SK-N-SH (cell line): ENCODE results near the gene ST6GALNAC5. TPM values are rescaled to one million over a fixed set of nuclear protein-coding genes. Genes with fewer than 3 reads are reported as not detected.

Experiments
- CTCF ChIA-PET: fragments of 300-600, 350-600 bp; formaldehyde crosslinking; extraction: SDS; loops from one replicate; lab custom pipeline; 2021; lab: Yijun Ruan, JAX
- POLR2A ChIA-PET: fragments of 350-600 bp; sonication (Branson Sonifier 250); formaldehyde crosslinking; extraction: SDS; loops from one replicate; lab custom pipeline; 2020; ENCODE audit warnings: antibody characterized with exemption, inconsistent platforms; lab: Yijun Ruan, JAX
- DNase-seq: peaks from one replicate; pipeline ENCODE4 v3.0.0; 2012
- H2AFZ ChIP-seq: fragments of 200-600 bp; sonication (generic); 2 replicates; pipeline ENCODE4 v1.8.1; 2016; ENCODE audit warnings: antibody characterized with exemption, mild to moderate bottlenecking, low read depth
- H3F3A ChIP-seq: fragments of 200-600 bp; sonication (generic); replicated peaks from 2 replicates; pipeline ENCODE3; 2016; ENCODE audit warnings: antibody characterized with exemption, mild to moderate bottlenecking; ENCODE audit not compliant: insufficient read depth
- H3K27ac ChIP-seq, 2 experiments: fragments of 200-500 bp in 1 of 2; fragments of 200-600 bp in 1 of 2; sonication (Bioruptor generic) in 1 of 2; sonication (generic), shearing (Covaris generic) in 1 of 2; 2 replicates each; pipeline versions ENCODE4 v1.5.1 to v1.6.1; 2014 to 2016; ENCODE audit warnings: low read depth in 2 of 2, inconsistent platforms in 1 of 2, low read length in 1 of 2, mild to moderate bottlenecking in 1 of 2, mixed read lengths in 1 of 2
- H3K27me3 ChIP-seq: fragments of 200-600 bp; sonication (generic), shearing (Covaris generic); 2 replicates; pipeline ENCODE4 v1.6.1; 2016; ENCODE audit warnings: mixed run types; ENCODE audit not compliant: insufficient read depth
- H3K36me3 ChIP-seq, 2 experiments: fragments of 200-500 bp in 1 of 2; fragments of 200-600 bp in 1 of 2; sonication (Bioruptor generic) in 1 of 2; sonication (generic) in 1 of 2; replicated peaks in 1 of 2; 2 replicates each; pipeline versions ENCODE3 to v1.5.1; 2014 to 2016; ENCODE audit warnings: low read length in 1 of 2, mild to moderate bottlenecking in 1 of 2; ENCODE audit not compliant: insufficient read depth in 2 of 2, control insufficient read depth in 1 of 2
- H3K4me1 ChIP-seq, 2 experiments: fragments of 200-500 bp in 1 of 2; fragments of 200-600 bp in 1 of 2; sonication (Bioruptor generic) in 1 of 2; sonication (generic), shearing (Covaris generic) in 1 of 2; 2 replicates each; pipeline versions ENCODE4 v1.5.1 to v1.6.1; 2014 to 2016; ENCODE audit warnings: low read depth in 1 of 2, low read length in 1 of 2, mixed run types in 1 of 2; ENCODE audit not compliant: insufficient read depth in 2 of 2, control insufficient read depth in 1 of 2
- H3K4me2 ChIP-seq: fragments of 200-600 bp; sonication (generic), shearing (Covaris generic); 2 replicates; pipeline ENCODE4 v1.6.1; 2017; ENCODE audit warnings: mixed run types
- H3K4me3 ChIP-seq, 2 experiments: fragments of 200-500 bp in 1 of 2; fragments of 200-600 bp in 1 of 2; sonication (Bioruptor generic) in 1 of 2; sonication (generic), shearing (Covaris generic) in 1 of 2; 2 replicates each; pipeline versions ENCODE4 v1.5.1 to v1.8.1; 2014 to 2016; ENCODE audit warnings: low read depth in 2 of 2, inconsistent platforms in 1 of 2, low read length in 1 of 2, mild to moderate bottlenecking in 1 of 2, mixed read lengths in 1 of 2, moderate library complexity in 1 of 2
- H3K79me2 ChIP-seq: fragments of 200-600 bp; sonication (generic); 2 replicates; pipeline ENCODE4 v1.8.1; 2017; ENCODE audit warnings: mild to moderate bottlenecking; ENCODE audit not compliant: insufficient read depth
- H3K9ac ChIP-seq: fragments of 200-600 bp; sonication (generic); 2 replicates; pipeline ENCODE4 v1.6.1; 2017; ENCODE audit warnings: mixed run types
- H3K9me2 ChIP-seq: fragments of 200-600 bp; sonication (generic); 2 replicates; pipeline ENCODE4 v1.6.1; 2017; ENCODE audit warnings: mixed run types
- H3K9me3 ChIP-seq: fragments of 200-600 bp; sonication (generic); 2 replicates; pipeline ENCODE4 v1.6.1; 2017; ENCODE audit warnings: mixed run types, mild to moderate bottlenecking, moderate library complexity
- H4K20me1 ChIP-seq: fragments of 200-600 bp; sonication (generic); 2 replicates; pipeline ENCODE4 v1.6.1; 2017; ENCODE audit warnings: mild to moderate bottlenecking, mixed run types; ENCODE audit not compliant: insufficient read depth
- CTCF ChIP-seq: fragments of 200-600 bp; sonication (generic); IDR thresholded peaks from 2 replicates; pipeline ENCODE4 v1.6.1; 2017; ENCODE audit warnings: antibody characterized with exemption, mild to moderate bottlenecking, moderate library complexity
- ELF1 ChIP-seq: IDR thresholded peaks from 2 replicates; pipeline ENCODE4 v1.4.0; 2012
- MEF2A ChIP-seq: IDR thresholded peaks from 2 replicates; pipeline ENCODE4 v1.4.0; 2012; ENCODE audit warnings: low read depth, borderline replicate concordance
- MXI1 ChIP-seq: IDR thresholded peaks from 2 replicates; pipeline ENCODE4 v1.6.1; 2012; ENCODE audit warnings: mild to moderate bottlenecking, low read depth, low read length, improper control_type of control experiment
- NFIC ChIP-seq: IDR thresholded peaks from 2 replicates; pipeline ENCODE4 v1.4.0; 2012; ENCODE audit warnings: borderline replicate concordance
- TCF12 ChIP-seq: IDR thresholded peaks from 2 replicates; pipeline ENCODE4 v1.4.0; 2012
- USF1 ChIP-seq: IDR thresholded peaks from 2 replicates; pipeline ENCODE4 v1.4.0; 2012; ENCODE audit warnings: low read depth, borderline replicate concordance
- WGBS: methylation state at CpG from one replicate; pipeline ENCODE4 v1.1.6; 2017; ENCODE audit warnings: low lambda C conversion rate; 5-methylcytosine and 5-hydroxymethylcytosine counted together
- polyA plus RNA-seq, 3 experiments: library from polyadenylated mRNA; depleted of rRNA; stranded (reverse); fragments of >200 nt; gene quantifications; 2 replicates each; pipeline ENCODE4 v1.2.3, GENCODE V29; 2012

The ST6GALNAC5 gene
- polyA plus RNA-seq, 1 of the 3 experiments (the other 2 are of a cell fraction): 10.6 TPM

DNA sequence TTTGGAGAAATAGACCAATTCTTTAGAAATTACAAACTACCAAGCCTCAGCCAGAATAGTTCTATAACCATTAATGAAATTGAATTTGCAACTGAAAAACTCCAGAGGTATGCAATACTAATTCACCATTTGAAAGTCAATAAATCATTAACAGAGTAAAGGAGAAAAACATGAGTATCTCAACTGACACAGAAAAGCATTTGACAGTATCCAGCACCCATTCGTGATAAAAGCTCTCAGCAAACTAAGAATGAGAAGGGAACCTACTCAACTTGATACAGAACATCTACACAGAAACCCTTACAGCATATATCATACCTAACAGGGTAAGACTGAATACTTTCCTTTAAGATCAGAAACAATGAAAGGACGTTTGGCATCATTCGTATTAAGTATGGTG lies 54.3 kb downstream of the ST6GALNAC5 start:
- TF ChIP-seq ELF1 (no peak), MXI1 (no peak)
- Histone ChIP-seq H3K4me1 (no peaks in the 10 kb centered on the region), H3K27me3 (no peaks in the 10 kb centered on the region), H3K79me2 (no peaks in the 10 kb centered on the region), H3K9me3 (no peaks in the 10 kb centered on the region), H3K9ac (no peak overlapping the region), H3K27ac (no peak overlapping the region), H4K20me1 (no peaks in the 10 kb centered on the region), H3K9me2 (no peaks in the 10 kb centered on the region), H3F3A (no peaks in the 10 kb centered on the region), H3K4me3 (no peak overlapping the region), H3K4me2 (no peak overlapping the region), H2AFZ (no peak overlapping the region), H3K36me3 (no peaks in the 10 kb centered on the region)
- ChIA-PET POLR2A (no interaction called here), CTCF (no interaction called here)
- 76% methylated on average over 3 of the region's 3 CpGs for WGBS
- no peak for DNase-seq

DNA sequence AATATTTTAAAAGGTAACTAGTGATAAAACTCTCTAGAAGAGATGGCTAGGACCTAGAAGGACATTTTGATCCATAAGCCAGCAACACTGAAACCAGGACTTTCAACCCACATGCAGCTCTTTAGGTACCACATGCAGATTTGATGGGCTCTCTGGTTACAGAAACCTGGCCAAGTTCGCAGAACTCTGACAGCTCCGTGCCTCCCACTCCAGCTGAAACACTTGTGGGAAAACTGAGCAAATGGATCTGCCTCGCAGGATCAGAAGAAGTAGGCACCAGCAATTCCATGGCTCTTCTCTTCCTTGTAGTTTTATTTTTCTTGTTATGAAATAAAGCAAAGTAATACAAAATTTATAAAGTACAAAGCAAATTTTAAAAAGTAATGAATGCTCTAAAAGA lies 58.5 kb downstream of the ST6GALNAC5 start:
- H3K4me3 ChIP-seq: no peak overlapping the region
- POLR2A ChIA-PET: no interaction called here
- WGBS: 83% methylated on average over 3 of the region's 3 CpGs

DNA sequence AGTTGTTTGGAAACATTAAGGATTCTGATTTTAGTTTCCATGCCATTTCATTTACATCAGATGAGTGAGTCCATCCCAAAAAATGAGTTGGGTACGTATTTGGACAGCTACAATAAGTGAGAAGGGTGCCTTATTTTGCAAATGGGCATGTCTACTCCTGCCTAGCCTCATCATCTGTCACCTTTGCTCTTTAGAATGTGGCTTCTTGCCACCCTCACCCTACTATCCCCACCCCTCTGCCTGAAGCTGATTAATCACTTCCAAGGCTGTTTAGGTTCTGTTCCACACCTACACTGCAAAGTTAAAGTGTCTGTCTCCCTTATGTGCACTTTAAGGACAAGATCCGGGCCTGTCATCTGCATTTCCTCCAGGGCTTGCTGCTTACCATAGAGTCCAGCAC lies 61.2 kb downstream of the ST6GALNAC5 start:
- Histone ChIP-seq H3K4me2 (no peak overlapping the region), H3K4me3 (no peak overlapping the region), H3K27ac (no peak overlapping the region), H2AFZ (no peak overlapping the region), H3K79me2 (no peaks in the 10 kb centered on the region), H3K9me2 (no peaks in the 10 kb centered on the region), H3K9ac (no peak overlapping the region), H3K9me3 (no peaks in the 10 kb centered on the region), H3F3A (no peaks in the 10 kb centered on the region), H3K36me3 (no peaks in the 10 kb centered on the region), H4K20me1 (no peaks in the 10 kb centered on the region), H3K4me1 (no peaks in the 10 kb centered on the region; a peak in 2 of 4 replicates), H3K27me3 (no peaks in the 10 kb centered on the region)
- CTCF ChIA-PET: interaction anchor here (0.7 kb wide), 1 partner anchor 1186 kb away, joined by 3 read pairs; no protein-coding TSS in a partner anchor
- 76% methylated on average over 2 of the region's 2 CpGs for WGBS
- POLR2A ChIA-PET: no interaction called here
- no peak for DNase-seq
- TF ChIP-seq USF1 (no peak), NFIC (no peak)

More for the DNA sequence above, 58.5 kb downstream of the ST6GALNAC5 start:
- no peak for DNase-seq
- Histone ChIP-seq H3K27ac (no peak overlapping the region), H3K79me2 (no peaks in the 10 kb centered on the region), H4K20me1 (no peaks in the 10 kb centered on the region), H3K36me3 (no peaks in the 10 kb centered on the region), H3K9ac (no peak overlapping the region), H3K27me3 (no peaks in the 10 kb centered on the region), H2AFZ (no peak overlapping the region), H3K9me2 (no peaks in the 10 kb centered on the region), H3K9me3 (no peaks in the 10 kb centered on the region), H3K4me2 (no peak overlapping the region), H3F3A (no peaks in the 10 kb centered on the region), H3K4me1 (no peaks in the 10 kb centered on the region; a peak in 1 of 4 replicates)
- CTCF ChIA-PET: no interaction called here
- no peak for TF ChIP-seq MEF2A
- TF ChIP-seq CTCF: no peak
- TF ChIP-seq TCF12: no peak
